ENCODE data around the gene RNF150.

DNA sequence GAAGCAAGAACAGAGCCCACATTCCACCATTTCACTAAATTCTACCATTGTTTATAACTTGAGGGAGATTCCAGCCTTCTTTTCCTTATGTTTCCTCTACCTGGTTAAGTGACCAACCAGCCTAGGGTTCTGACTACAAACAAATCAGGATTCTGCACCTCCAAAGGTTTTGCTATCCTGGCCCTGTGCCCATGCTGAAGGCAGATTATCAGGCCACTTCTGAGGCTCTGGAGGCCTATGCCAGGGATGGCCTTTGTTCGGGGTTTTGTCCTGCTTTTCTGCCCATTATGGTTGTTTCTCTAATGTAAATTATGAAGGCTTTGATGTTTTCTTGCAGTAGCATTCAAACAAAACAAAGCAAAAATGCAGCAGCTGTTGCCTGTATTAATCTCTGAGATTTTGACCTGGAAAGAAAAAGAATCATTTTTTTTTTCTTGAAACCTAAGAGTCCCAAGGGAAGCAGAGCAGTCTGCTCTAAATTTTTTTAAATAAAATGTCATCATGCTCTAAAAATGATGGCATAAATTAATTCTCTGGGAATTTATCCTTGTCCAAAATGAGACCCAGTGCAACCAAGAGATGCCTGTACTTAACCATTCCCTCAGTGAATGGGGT is 55.6 kb downstream of the RNF150 start:
- TF ChIP-seq POLR2A (IDR thresholded peaks at IDR 0.05; ENCODE audit: low read depth), result no peak
- TF ChIP-seq CTCF (IDR thresholded peaks at IDR 0.05), result no peak
- TF ChIP-seq POLR2AphosphoS5 (IDR thresholded peaks at IDR 0.05), result no peak
